Thymus (tissue), 11 donors: ENCODE measurements around the gene TNP2. TPM values are rescaled to one million over a fixed set of nuclear protein-coding genes. Genes with fewer than 3 reads are reported as not detected.

ENCODE experiments used
- DNase-seq, 9 donors: peaks; one replicate each; pipeline ENCODE4 v3.0.0-alpha.2; 2013; ENCODE audit warnings: low spot score in 9 of 9, low read depth in 6 of 9, missing footprints in 1 of 9
- H3K27ac ChIP-seq, 2 donors: one replicate each; pipeline ENCODE4 v1.5.1; 2013; ENCODE audit warnings: control low read depth in 1 of 2, low read depth in 1 of 2, low read length in 1 of 2, mild to moderate bottlenecking in 1 of 2, moderate library complexity in 1 of 2
- H3K27me3 ChIP-seq, 2 donors: one replicate each; pipeline ENCODE4 v1.5.1; 2013; ENCODE audit warnings: low read length in 1 of 2; ENCODE audit not compliant: control insufficient read depth in 2 of 2, insufficient read depth in 1 of 2
- H3K36me3 ChIP-seq, 2 donors: one replicate each; pipeline ENCODE4 v1.5.1; 2013; ENCODE audit warnings: low read length in 1 of 2, mild to moderate bottlenecking in 1 of 2, moderate library complexity in 1 of 2; ENCODE audit not compliant: control insufficient read depth in 2 of 2, insufficient read depth in 2 of 2
- H3K4me1 ChIP-seq, 2 donors: one replicate each; pipeline ENCODE4 v1.5.1; 2013; ENCODE audit warnings: low read length in 2 of 2; ENCODE audit not compliant: control insufficient read depth in 2 of 2, insufficient read depth in 2 of 2
- H3K4me3 ChIP-seq, 2 donors: one replicate each; pipeline ENCODE4 v1.5.1; 2013; ENCODE audit warnings: low read length in 2 of 2, control low read depth in 1 of 2, mild to moderate bottlenecking in 1 of 2
- H3K9me3 ChIP-seq, 2 donors: one replicate each; pipeline ENCODE4 v1.5.1; 2013; ENCODE audit warnings: low read length in 1 of 2, mild to moderate bottlenecking in 1 of 2; ENCODE audit not compliant: control insufficient read depth in 2 of 2, insufficient read depth in 1 of 2
- WGBS: extraction: QIAGEN DNeasy Blood & Tissue Kit; methylation state at CpG from one replicate; pipeline ENCODE4 v1.1.7; 2013; 5-methylcytosine and 5-hydroxymethylcytosine counted together
- polyA plus RNA-seq: library from polyadenylated mRNA; stranded (reverse); fragments of 200-250 nt; gene quantifications from one replicate; pipeline ENCODE4 v1.2.3, GENCODE V29; 2013
- total RNA-seq: library from RNA; stranded (reverse); fragments of 120-200 nt; gene quantifications from one replicate; pipeline ENCODE4 v1.2.4, GENCODE V29; 2013
- donor health status: healthy.

TNP2 gene
- total and polyA plus RNA-seq, 2 donors = not detected

GRCh38 chr16:11236461-11237254 is 32.5 kb downstream of the TNP2 start:
- Histone ChIP-seq H3K4me3 (no peak overlapping the region), H3K4me1 (peaks cover 29 to 77% of the 10 kb centered on the region in 2 donors), H3K27ac (no peak overlapping the region), H3K9me3 (no peaks in the 10 kb centered on the region), H3K36me3 (peaks cover 0 to 2% of the 10 kb centered on the region in 2 donors), H3K27me3 (no peaks in the 10 kb centered on the region)
- DNase-seq = no peak
- 91% methylated on average over 10 of the region's 10 CpGs for WGBS

- H3K4me3 ChIP-seq = no peak overlapping the region
- DNase-seq = no peak
- peaks cover 23 to 74% of the 10 kb centered on the region in 2 donors for H3K4me1 ChIP-seq
- H3K36me3 ChIP-seq = peaks cover 0 to 2% of the 10 kb centered on the region in 2 donors
- 39% methylated on average over 5 of the region's 5 CpGs for WGBS
- H3K27me3 ChIP-seq = no peaks in the 10 kb centered on the region
- H3K9me3 ChIP-seq = no peaks in the 10 kb centered on the region
- H3K27ac ChIP-seq = peak overlapping the region in 1 of 2 donors; percentile 8
Observed at GRCh38 chr16:11235703-11235991, 33.5 kb downstream of the TNP2 start.

GRCh38 chr16:11234884-11235702 is 34.0 kb downstream of the TNP2 start:
- no peak for DNase-seq
- Histone ChIP-seq H3K4me3 (no peak overlapping the region), H3K9me3 (no peaks in the 10 kb centered on the region), H3K36me3 (peaks cover 0 to 2% of the 10 kb centered on the region in 2 donors), H3K4me1 (peaks cover 21 to 69% of the 10 kb centered on the region in 2 donors), H3K27ac (peak overlapping the region; percentile 36 to 46), H3K27me3 (no peaks in the 10 kb centered on the region)
- 92% methylated on average over 13 of the region's 13 CpGs for WGBS

GRCh38 chr16:11233727-11234376 is 35.3 kb downstream of the TNP2 start:
- Histone ChIP-seq H3K27ac (peak overlapping the region; percentile 91 to 93), H3K36me3 (no peaks in the 10 kb centered on the region), H3K9me3 (no peaks in the 10 kb centered on the region), H3K4me3 (peak overlapping the region in 1 of 2 donors; percentile 16), H3K4me1 (peaks cover 21 to 73% of the 10 kb centered on the region in 2 donors), H3K27me3 (no peaks in the 10 kb centered on the region)
- peak in 1 of 9 donors; percentile 60 for DNase-seq
- 39% methylated on average over 8 of the region's 8 CpGs for WGBS

GRCh38 chr16:11232852-11233726 is 36.0 kb downstream of the TNP2 start:
- no peaks in the 10 kb centered on the region for H3K27me3 ChIP-seq
- H3K4me1 ChIP-seq = peaks cover 21 to 71% of the 10 kb centered on the region in 2 donors
- H3K36me3 ChIP-seq = no peaks in the 10 kb centered on the region
- peak overlapping the region in 1 of 2 donors; percentile 16 for H3K4me3 ChIP-seq
- peak in 7 of 9 donors; percentile 69 to 91 (median 77) for DNase-seq
- WGBS = 4% methylated on average over 35 of the region's 35 CpGs
- H3K9me3 ChIP-seq = no peaks in the 10 kb centered on the region
- H3K27ac ChIP-seq = peak overlapping the region; percentile 91 to 93

- H3K4me1 ChIP-seq = peaks cover 21 to 69% of the 10 kb centered on the region in 2 donors
- H3K27ac ChIP-seq = peak overlapping the region; percentile 91 to 93
- no peaks in the 10 kb centered on the region for H3K36me3 ChIP-seq
- H3K9me3 ChIP-seq = no peaks in the 10 kb centered on the region
- 67% methylated on average over 2 of the region's 3 CpGs for WGBS
- H3K27me3 ChIP-seq = no peaks in the 10 kb centered on the region
- DNase-seq = no peak
- H3K4me3 ChIP-seq = peak overlapping the region in 1 of 2 donors; percentile 16
Observed at GRCh38 chr16:11232302-11232851, 36.7 kb downstream of the TNP2 start.

GRCh38 chr16:11231367-11231970 is 37.7 kb downstream of the TNP2 start:
- no peak for DNase-seq
- H3K9me3 ChIP-seq = no peaks in the 10 kb centered on the region
- no peak overlapping the region for H3K4me3 ChIP-seq
- H3K27me3 ChIP-seq = no peaks in the 10 kb centered on the region
- H3K36me3 ChIP-seq = no peaks in the 10 kb centered on the region
- H3K27ac ChIP-seq = peak overlapping the region in 1 of 2 donors; percentile 69
- 91% methylated on average over 10 of the region's 10 CpGs for WGBS
- peaks cover 21 to 70% of the 10 kb centered on the region in 2 donors for H3K4me1 ChIP-seq

- H3K4me1 ChIP-seq = peaks cover 31 to 73% of the 10 kb centered on the region in 2 donors
- 80% methylated on average over 4 of the region's 4 CpGs for WGBS
- H3K27me3 ChIP-seq = no peaks in the 10 kb centered on the region
- DNase-seq = no peak
- H3K9me3 ChIP-seq = peaks cover 0 to 4% of the 10 kb centered on the region in 2 donors
- no peak overlapping the region for H3K27ac ChIP-seq
- H3K36me3 ChIP-seq = no peaks in the 10 kb centered on the region
- no peak overlapping the region for H3K4me3 ChIP-seq
Observed at GRCh38 chr16:11229906-11230305, 39.2 kb downstream of the TNP2 start.
